Measurements from ENCODE around the gene ARHGAP25.
A peak's percentile ranks its signal among the peaks of the same experiment; 100 is the strongest.

- peak; percentile 63 for TF ChIP-seq CTCF (conservative IDR thresholded peaks at IDR 0.05; ENCODE audit: low read depth, low read length)
- TF ChIP-seq POLR2A (IDR thresholded peaks at IDR 0.05; ENCODE audit: low read depth, low read length) = no peak
- TF ChIP-seq MAFK (IDR thresholded peaks at IDR 0.05; ENCODE audit: low read depth, low read length) = no peak
- peak; percentile 71 for TF ChIP-seq RAD21 (IDR thresholded peaks at IDR 0.05; ENCODE audit: low read length)
- no peak for TF ChIP-seq MXI1 (IDR thresholded peaks at IDR 0.05; ENCODE audit: borderline replicate concordance, low read depth, low read length)
- no peak for TF ChIP-seq FOS (IDR thresholded peaks at IDR 0.05; ENCODE audit: low read depth, low read length)
- TF ChIP-seq USF2 (IDR thresholded peaks at IDR 0.05; ENCODE audit: low read depth, low read length) = no peak
- no peak for TF ChIP-seq ELK1 (IDR thresholded peaks at IDR 0.05; ENCODE audit: borderline replicate concordance, low read depth, low read length)
- TF ChIP-seq RFX5 (IDR thresholded peaks at IDR 0.05; ENCODE audit: low read depth, low read length) = no peak
These were observed 104.7 kb downstream of the ARHGAP25 start for GRCh38 chr2:68839260-68839833.
